ENCODE measurements around the gene TMEM202. TPM values are rescaled to one million over a fixed set of nuclear protein-coding genes. Genes with fewer than 3 reads are reported as not detected.

The TMEM202 gene
- polyA plus RNA-seq, 2 of the 4 experiments (the other 2 are of a cell fraction) = not detected

GRCh38 chr15:72358650-72359171 lies 39.4 kb upstream of the TMEM202 start:
- DNase-seq (ENCODE audit: low read depth in 1 of 2, low spot score in 1 of 2) = no peak
- Histone ChIP-seq H3K4me3 (no peak overlapping the region), H3K27ac (no peak overlapping the region), H3K4me2 (no peak overlapping the region), H3K4me1 (no peaks in the 10 kb centered on the region), H3K9me3 (no peaks in the 10 kb centered on the region)
- no peak for FAIRE-seq
- ChIA-PET CTCF (interaction anchor here (1.3 to 1.8 kb wide), 3 partner anchors 9 to 312 kb away, joined by 3 to 5 read pairs (median 4); no protein-coding TSS in a partner anchor), POLR2A (interaction anchor here (1.6 kb wide), 1 partner anchor 17 kb away, joined by 4 read pairs; the partner anchor contains the start of gene HEXA)
- WGBS (ENCODE audit: missing lambda C conversion rate) = 65% methylated on average over 7 of the region's 7 CpGs
- TF ChIP-seq JUNB (IDR thresholded peaks at IDR 0.05) (no peak), EHMT2 (IDR thresholded peaks at IDR 0.05; ENCODE audit: low read depth) (no peak), HEYL (CRISPR knock-in tag; IDR thresholded peaks at IDR 0.05) (no peak), KDM1A (IDR thresholded peaks at IDR 0.05; ENCODE audit: low read depth) (no peak), REST (IDR thresholded peaks at IDR 0.05) (no peak), RARB (CRISPR knock-in tag; IDR thresholded peaks at IDR 0.05) (no peak), SMC3 (IDR thresholded peaks at IDR 0.05) (no peak)
- peak in 1 of 2 experiments; percentile 36; a peak in 1 of 6 replicates for ATAC-seq

- no peak overlapping the region for H3K4me3 ChIP-seq
- H3K4me2 ChIP-seq = no peak overlapping the region
- FAIRE-seq = no peak
- ChIA-PET POLR2A (no interaction called here), CTCF (interaction anchor here (0.8 to 1.5 kb wide), 3 partner anchors 9 to 48 kb away, joined by 3 to 4 read pairs (median 4); no protein-coding TSS in a partner anchor)
- H3K27ac ChIP-seq = no peak overlapping the region
- 98% methylated on average over 1 of the region's 1 CpG for WGBS (ENCODE audit: missing lambda C conversion rate)
- H3K4me1 ChIP-seq = no peaks in the 10 kb centered on the region
- no peak for ATAC-seq
- no peak for TF ChIP-seq NR3C1 (IDR thresholded peaks at IDR 0.05)
- TF ChIP-seq SREBF2 (IDR thresholded peaks at IDR 0.05) = no peak
- TF ChIP-seq GATA3 (IDR thresholded peaks at IDR 0.05; ENCODE audit: borderline replicate concordance) = no peak
- no peak for TF ChIP-seq ESRRA (IDR thresholded peaks at IDR 0.05; ENCODE audit: borderline replicate concordance, low read length)
- TF ChIP-seq CEBPB (IDR thresholded peaks at IDR 0.05) = no peak
- no peak for TF ChIP-seq RARB (CRISPR knock-in tag; IDR thresholded peaks at IDR 0.05)
- no peak for TF ChIP-seq ZC3H11A (IDR thresholded peaks at IDR 0.05)
- no peak for TF ChIP-seq ELK1 (IDR thresholded peaks at IDR 0.05; ENCODE audit: low read depth, low read length)
- no peak for TF ChIP-seq EHF (CRISPR knock-in tag; IDR thresholded peaks at IDR 0.05)
- no peak for TF ChIP-seq FOSB (CRISPR knock-in tag; IDR thresholded peaks at IDR 0.05)
- TF ChIP-seq RCOR1 (IDR thresholded peaks at IDR 0.05; ENCODE audit: low read depth, low read length) = no peak
- TF ChIP-seq HDAC2 (IDR thresholded peaks at IDR 0.05) = no peak
- no peak for TF ChIP-seq REST (IDR thresholded peaks at IDR 0.05)
- TF ChIP-seq HOXB5 (CRISPR knock-in tag; IDR thresholded peaks at IDR 0.05) = no peak
- TF ChIP-seq MAZ (IDR thresholded peaks at IDR 0.05; ENCODE audit: borderline replicate concordance, low read depth, low read length) = no peak
- no peak for TF ChIP-seq CBX8 (IDR thresholded peaks at IDR 0.05)
- no peak for TF ChIP-seq HEYL (CRISPR knock-in tag; IDR thresholded peaks at IDR 0.05)
- TF ChIP-seq JUNB (IDR thresholded peaks at IDR 0.05) = no peak
- no peak for TF ChIP-seq TFCP2L1 (CRISPR knock-in tag; IDR thresholded peaks at IDR 0.05)
- no peak for TF ChIP-seq USF2 (IDR thresholded peaks at IDR 0.05)
- no peaks in the 10 kb centered on the region for H3K9me3 ChIP-seq
- no peak for DNase-seq (ENCODE audit: low read depth in 1 of 2, low spot score in 1 of 2)
Observed at GRCh38 chr15:72361176-72361575, 36.9 kb upstream of the TMEM202 start.

Data from A549 (cell line).